Hepatocyte (in vitro differentiated cells): ENCODE data around the gene UQCRH. TPM values are rescaled to one million over a fixed set of nuclear protein-coding genes. Genes with fewer than 3 reads are reported as not detected.
A peak's percentile ranks its signal among the peaks of the same experiment; 100 is the strongest.
"Not testable (repeated sequence)": the region's sequence is repeated elsewhere in the genome, so short reads cannot be mapped to it uniquely, and the experiment has no call there.

Experiments used
- DNase-seq: peaks from one replicate; pipeline ENCODE4 v3.0.0-alpha.2; 2016; ENCODE audit warnings: low spot score
- H2AFZ ChIP-seq: fragments of 200-600 bp; sonication (generic); 2 replicates; pipeline ENCODE4 v1.6.0; 2016; ENCODE audit warnings: antibody characterized with exemption, mild to moderate bottlenecking
- H3K27ac ChIP-seq: fragments of 200-600 bp; sonication (generic); 2 replicates; pipeline ENCODE4 v1.5.1; 2016; ENCODE audit warnings: mild to moderate bottlenecking
- H3K27me3 ChIP-seq: fragments of 200-600 bp; sonication (generic); 2 replicates; pipeline ENCODE4 v1.6.1; 2016
- H3K36me3 ChIP-seq: fragments of 200-600 bp; sonication (generic); replicated peaks from 2 replicates; pipeline ENCODE4 v1.5.1; 2016; ENCODE audit warnings: low read depth; ENCODE audit not compliant: insufficient read depth
- H3K4me1 ChIP-seq: fragments of 200-600 bp; sonication (generic); 2 replicates; pipeline ENCODE4 v1.5.1; 2016; ENCODE audit warnings: mild to moderate bottlenecking, moderate library complexity; ENCODE audit not compliant: insufficient read depth
- H3K4me2 ChIP-seq: fragments of 200-600 bp; sonication (generic); 2 replicates; pipeline ENCODE4 v1.6.0; 2016
- H3K4me3 ChIP-seq: fragments of 200-600 bp; sonication (generic); 2 replicates; pipeline ENCODE4 v1.5.1; 2016; ENCODE audit warnings: mild to moderate bottlenecking
- H3K79me2 ChIP-seq: fragments of 200-600 bp; sonication (generic); 2 replicates; pipeline ENCODE4 v1.6.0; 2017; ENCODE audit warnings: mild to moderate bottlenecking
- H3K9me2 ChIP-seq: fragments of 200-600 bp; sonication (generic); replicated peaks from 2 replicates; pipeline ENCODE4 v1.6.0; 2017; ENCODE audit warnings: mild to moderate bottlenecking; ENCODE audit not compliant: insufficient read depth
- H3K9me3 ChIP-seq: fragments of 200-600 bp; sonication (generic); 2 replicates; pipeline ENCODE4 v1.5.1; 2016; ENCODE audit warnings: low read depth, mild to moderate bottlenecking
- H4K20me1 ChIP-seq: fragments of 200-600 bp; sonication (generic); 2 replicates; pipeline ENCODE4 v1.6.0; 2016; ENCODE audit warnings: mild to moderate bottlenecking; ENCODE audit not compliant: insufficient read depth, poor library complexity, severe bottlenecking
- EZH2 ChIP-seq: fragments of 200-600 bp; sonication (generic); IDR thresholded peaks from 2 replicates; pipeline ENCODE4 v1.6.1; 2016; ENCODE audit warnings: antibody characterized with exemption, mild to moderate bottlenecking, borderline replicate concordance
- EZH2phosphoT487 ChIP-seq: fragments of 200-600 bp; sonication (generic); IDR thresholded peaks from one replicate; pipeline ENCODE4 v1.6.1; 2018; ENCODE audit warnings: antibody characterized with exemption, mild to moderate bottlenecking, low read depth, moderate library complexity; ENCODE audit not compliant: unreplicated experiment, severe bottlenecking
- WGBS: methylation state at CpG from one replicate; pipeline ENCODE4 v1.1.6; 2016; ENCODE audit warnings: low lambda C conversion rate; ENCODE audit errors: missing lambda C conversion rate; 5-methylcytosine and 5-hydroxymethylcytosine counted together
- polyA plus RNA-seq: library from polyadenylated mRNA; unstranded; fragments of >200 nt; fragmentation: Nextera tagmentation; extraction: Ambion mirVana; gene quantifications from 2 replicates; pipeline ENCODE4 v1.2.1, GENCODE V29; 2016
- total RNA-seq: library from RNA; depleted of rRNA; stranded (reverse); fragments of >200 nt; gene quantifications from 2 replicates; pipeline ENCODE4 v1.2.3, GENCODE V29; 2014
- TF ChIP-seq, protein P1 (sequence below): fragments of 200-600 bp; sonication (generic); IDR thresholded peaks from 2 replicates; pipeline ENCODE4 v1.5.1; 2016; ENCODE audit warnings: antibody characterized with exemption, mild to moderate bottlenecking; ENCODE audit not compliant: poor library complexity

The UQCRH gene
- total and polyA plus RNA-seq, 2 experiments from 2014 or later, result 269 to 429 TPM

DNA sequence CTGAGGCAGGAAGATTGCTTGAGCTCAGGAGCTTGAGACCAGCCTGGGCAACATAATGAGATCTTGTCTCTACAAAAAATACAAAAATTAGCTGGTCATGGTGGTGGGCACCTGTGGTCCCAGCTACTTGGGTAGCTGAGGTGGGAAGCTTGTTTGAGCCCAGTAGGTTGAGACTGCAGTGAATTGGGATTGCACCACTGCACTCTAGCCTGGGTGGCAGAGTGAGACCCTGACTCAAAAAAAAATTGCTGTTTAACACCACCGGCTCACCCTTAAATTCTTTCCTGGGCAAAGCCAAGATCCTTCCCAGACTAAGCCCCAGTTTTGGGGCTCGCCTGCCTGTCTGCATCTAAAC lies 30.5 kb downstream of the UQCRH start:
- no peak overlapping the region for H3K4me2 ChIP-seq
- H3K4me1 ChIP-seq, result peaks cover 2% of the 10 kb centered on the region
- no peaks in the 10 kb centered on the region for H3K79me2 ChIP-seq
- TF ChIP-seq EZH2phosphoT487, result no peak
- TF ChIP-seq, protein P1, sequence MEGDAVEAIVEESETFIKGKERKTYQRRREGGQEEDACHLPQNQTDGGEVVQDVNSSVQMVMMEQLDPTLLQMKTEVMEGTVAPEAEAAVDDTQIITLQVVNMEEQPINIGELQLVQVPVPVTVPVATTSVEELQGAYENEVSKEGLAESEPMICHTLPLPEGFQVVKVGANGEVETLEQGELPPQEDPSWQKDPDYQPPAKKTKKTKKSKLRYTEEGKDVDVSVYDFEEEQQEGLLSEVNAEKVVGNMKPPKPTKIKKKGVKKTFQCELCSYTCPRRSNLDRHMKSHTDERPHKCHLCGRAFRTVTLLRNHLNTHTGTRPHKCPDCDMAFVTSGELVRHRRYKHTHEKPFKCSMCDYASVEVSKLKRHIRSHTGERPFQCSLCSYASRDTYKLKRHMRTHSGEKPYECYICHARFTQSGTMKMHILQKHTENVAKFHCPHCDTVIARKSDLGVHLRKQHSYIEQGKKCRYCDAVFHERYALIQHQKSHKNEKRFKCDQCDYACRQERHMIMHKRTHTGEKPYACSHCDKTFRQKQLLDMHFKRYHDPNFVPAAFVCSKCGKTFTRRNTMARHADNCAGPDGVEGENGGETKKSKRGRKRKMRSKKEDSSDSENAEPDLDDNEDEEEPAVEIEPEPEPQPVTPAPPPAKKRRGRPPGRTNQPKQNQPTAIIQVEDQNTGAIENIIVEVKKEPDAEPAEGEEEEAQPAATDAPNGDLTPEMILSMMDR, result no peak
- TF ChIP-seq EZH2, result no peak
- DNase-seq, result no peak
- H3K9me3 ChIP-seq, result no peaks in the 10 kb centered on the region
- H3K4me3 ChIP-seq, result no peak overlapping the region
- WGBS, result 82% methylated on average over 2 of the region's 2 CpGs
- no peaks in the 10 kb centered on the region for H3K36me3 ChIP-seq
- H4K20me1 ChIP-seq, result no peaks in the 10 kb centered on the region
- H3K9me2 ChIP-seq, result no peaks in the 10 kb centered on the region
- no peaks in the 10 kb centered on the region for H3K27me3 ChIP-seq
- H3K27ac ChIP-seq, result no peak overlapping the region
- no peak overlapping the region for H2AFZ ChIP-seq

DNA sequence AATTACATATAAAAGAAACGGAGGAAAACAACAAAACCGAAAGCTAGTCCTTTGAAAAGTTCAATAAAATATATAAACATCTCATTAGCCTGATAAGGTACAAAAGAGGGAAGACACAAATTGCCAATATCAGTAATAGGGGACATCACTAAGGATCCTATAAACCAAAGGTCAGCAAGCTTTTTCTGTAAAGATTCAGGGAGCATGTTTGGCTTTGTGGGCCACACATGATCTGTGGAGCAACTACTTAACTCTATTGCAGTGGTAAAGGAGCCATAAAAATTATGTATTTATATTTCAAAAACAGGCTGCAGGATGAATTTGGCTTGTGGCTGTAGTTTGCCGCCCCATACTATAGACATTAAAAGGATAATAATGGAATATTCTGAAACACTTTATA lies 31.6 kb downstream of the UQCRH start:
- no peaks in the 10 kb centered on the region for H3K27me3 ChIP-seq
- 78% methylated on average over 3 of the region's 3 CpGs for WGBS
- no peaks in the 10 kb centered on the region for H3K9me3 ChIP-seq
- DNase-seq, result no peak
- H4K20me1 ChIP-seq, result no peaks in the 10 kb centered on the region
- no peaks in the 10 kb centered on the region for H3K79me2 ChIP-seq
- H3K36me3 ChIP-seq, result no peaks in the 10 kb centered on the region
- H3K4me2 ChIP-seq, result no peak overlapping the region
- no peaks in the 10 kb centered on the region for H3K9me2 ChIP-seq
- H2AFZ ChIP-seq, result no peak overlapping the region
- TF ChIP-seq, protein P1, result no peak
- TF ChIP-seq EZH2 (no peak), EZH2phosphoT487 (no peak)
- no peak overlapping the region for H3K27ac ChIP-seq
- H3K4me1 ChIP-seq, result peaks cover 9% of the 10 kb centered on the region
- no peak overlapping the region for H3K4me3 ChIP-seq

DNA sequence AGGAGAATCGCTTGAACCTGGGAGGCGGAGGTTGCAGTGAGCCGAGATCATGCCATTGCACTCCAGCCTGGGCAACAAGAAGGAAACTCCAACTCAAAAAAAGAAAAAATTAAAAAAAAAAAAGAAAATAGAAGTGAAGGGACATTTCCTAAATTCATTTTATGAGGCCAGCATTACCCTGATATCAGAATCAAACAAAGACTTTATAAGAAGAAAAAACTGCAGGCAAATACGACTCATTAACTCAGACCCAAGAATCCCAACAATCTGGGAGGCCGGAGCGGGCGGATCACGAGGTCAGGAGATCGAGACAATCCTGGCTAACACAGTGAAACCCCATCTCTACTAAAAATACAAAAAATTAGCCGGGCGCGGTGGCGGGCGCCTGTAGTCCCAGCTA lies 33.9 kb downstream of the UQCRH start:
- peaks cover 13% of the 10 kb centered on the region for H3K79me2 ChIP-seq
- WGBS, result 97% methylated on average over 13 of the region's 14 CpGs
- H4K20me1 ChIP-seq, H3K4me3 ChIP-seq, H3K27ac ChIP-seq, H3K36me3 ChIP-seq, H3K9me2 ChIP-seq, H2AFZ ChIP-seq, H3K4me2 ChIP-seq, H3K9me3 ChIP-seq, H3K27me3 ChIP-seq, H3K4me1 ChIP-seq, DNase-seq: not testable (repeated sequence)

DNA sequence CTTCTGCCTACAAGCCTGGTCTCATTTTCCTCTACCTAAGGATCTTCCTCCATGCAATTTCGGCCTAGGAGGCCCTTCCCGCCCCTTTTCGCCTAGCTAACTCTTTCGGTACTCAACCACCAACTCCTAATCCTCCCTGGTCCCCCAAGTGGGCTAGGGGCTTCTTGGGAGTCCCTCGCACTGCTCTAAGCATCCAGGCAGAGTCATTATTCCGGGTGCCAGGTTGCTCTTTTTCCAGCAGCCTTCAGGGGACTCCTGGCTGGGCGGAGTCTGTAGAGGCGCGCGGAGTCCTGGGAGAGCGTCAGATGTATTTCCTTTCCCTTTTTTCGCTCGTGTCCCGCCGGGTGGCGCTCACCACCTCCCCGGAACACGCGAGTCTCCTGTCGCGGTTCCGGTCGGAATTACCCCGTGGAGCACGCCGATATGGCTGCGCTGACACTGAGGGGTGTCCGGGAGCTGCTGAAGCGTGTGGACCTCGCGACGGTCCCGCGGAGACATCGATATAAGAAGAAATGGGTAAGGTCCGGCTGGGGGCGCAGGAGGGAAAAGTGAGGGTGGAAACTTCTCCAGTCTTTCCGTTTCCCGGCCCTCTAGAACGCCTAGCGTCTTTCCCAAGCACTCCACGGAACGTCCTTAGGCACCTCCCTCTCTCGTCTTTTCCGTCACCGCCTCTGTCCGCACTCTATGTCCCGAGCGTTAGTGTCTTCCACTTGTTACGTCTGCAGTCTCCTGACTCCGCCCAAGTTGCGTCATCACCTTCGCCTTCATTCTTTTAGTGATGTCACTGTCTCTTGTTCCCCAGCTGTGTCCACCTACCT lies 37.1 kb downstream of the UQCRH start, which contains the start of gene NSUN4:
Gene NSUN4 (plus strand): TSS at position 404 of the 818 bp plus-strand sequence. CDS start 20 bp downstream, at position 424.
- Histone ChIP-seq H3K36me3 (no peaks in the 10 kb centered on the region), H3K4me3 (peak within 1 kb of the TSS; percentile 84), H3K79me2 (peaks cover 26% of the 10 kb centered on the region), H3K4me1 (peaks cover 9% of the 10 kb centered on the region), H3K27ac (peak within 1 kb of the TSS; percentile 99), H3K9me2 (no peaks in the 10 kb centered on the region), H3K9me3 (no peaks in the 10 kb centered on the region), H3K27me3 (no peaks in the 10 kb centered on the region), H2AFZ (peak within 1 kb of the TSS; percentile 75), H4K20me1 (no peaks in the 10 kb centered on the region), H3K4me2 (peak within 1 kb of the TSS; percentile 86)
- no peak for TF ChIP-seq EZH2
- no peak for TF ChIP-seq EZH2phosphoT487
- TF ChIP-seq, protein P1, result peak; percentile 79
- peak; percentile 97 for DNase-seq
- 2% methylated on average over 53 of the region's 53 CpGs for WGBS
